GDM1 (cell line): ENCODE measurements around the gene EXD2.

Experiments used
- DNase-seq: peaks from one replicate; lab custom pipeline; 2025; lab: John Stamatoyannopoulos, UW

EXD2 gene

GRCh38 chr14:69247676-69248440 lies 56.6 kb downstream of the EXD2 start:
- DNase-seq: no peak

DNA sequence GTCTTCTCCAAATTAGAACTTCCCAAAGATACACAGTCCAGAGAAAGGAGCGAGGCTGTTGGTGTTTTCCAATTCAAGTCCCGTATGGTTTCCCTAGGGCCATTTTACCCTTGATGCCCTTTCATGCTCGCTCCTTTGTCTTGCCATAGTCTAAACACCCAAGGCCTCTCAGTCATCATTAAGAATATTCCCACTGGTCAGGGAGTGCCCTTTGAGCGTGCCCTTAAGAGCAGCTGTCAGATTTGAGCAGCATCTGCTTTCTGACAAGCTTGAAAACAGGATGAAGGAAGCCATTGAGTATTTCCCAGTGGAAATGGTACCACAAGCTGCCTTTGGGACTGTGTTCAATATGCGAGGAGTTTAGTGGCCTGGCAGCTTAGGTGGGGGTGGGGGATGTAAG lies 58.3 kb downstream of the EXD2 start:
- DNase-seq: no peak

GRCh38 chr14:69252851-69253250 lies 61.6 kb downstream of the EXD2 start:
- DNase-seq: no peak

DNA sequence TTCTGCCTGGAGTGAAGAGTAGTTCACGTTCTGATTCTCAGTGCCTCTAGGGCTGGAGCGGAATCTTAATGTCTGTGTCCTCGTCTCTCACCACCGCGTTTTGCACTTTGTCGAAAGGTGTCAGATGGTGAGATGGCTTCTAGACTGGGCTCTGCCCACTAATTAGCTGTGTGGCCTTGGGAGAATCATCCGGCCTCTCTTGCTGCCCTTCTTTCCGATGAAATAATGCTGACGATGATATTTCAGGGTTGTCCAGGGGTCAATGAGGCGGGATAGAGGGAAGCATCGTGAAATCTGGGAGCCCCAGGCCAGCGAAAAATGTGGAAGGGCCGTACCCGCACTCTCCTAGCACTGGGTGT lies 67.8 kb downstream of the EXD2 start:
- DNase-seq: no peak

- DNase-seq: no peak
These were observed 68.4 kb downstream of the EXD2 start, which contains the start of gene GALNT16 for GRCh38 chr14:69259527-69260189. Gene GALNT16 (plus strand): TSS chr14:69260158. CDS start chr14:69260291, 133 bp downstream.

- DNase-seq: no peak
These were observed 69.0 kb downstream of the EXD2 start for GRCh38 chr14:69260190-69260860.

- no peak for DNase-seq
These were observed 69.7 kb downstream of the EXD2 start for GRCh38 chr14:69260861-69261564.

DNA sequence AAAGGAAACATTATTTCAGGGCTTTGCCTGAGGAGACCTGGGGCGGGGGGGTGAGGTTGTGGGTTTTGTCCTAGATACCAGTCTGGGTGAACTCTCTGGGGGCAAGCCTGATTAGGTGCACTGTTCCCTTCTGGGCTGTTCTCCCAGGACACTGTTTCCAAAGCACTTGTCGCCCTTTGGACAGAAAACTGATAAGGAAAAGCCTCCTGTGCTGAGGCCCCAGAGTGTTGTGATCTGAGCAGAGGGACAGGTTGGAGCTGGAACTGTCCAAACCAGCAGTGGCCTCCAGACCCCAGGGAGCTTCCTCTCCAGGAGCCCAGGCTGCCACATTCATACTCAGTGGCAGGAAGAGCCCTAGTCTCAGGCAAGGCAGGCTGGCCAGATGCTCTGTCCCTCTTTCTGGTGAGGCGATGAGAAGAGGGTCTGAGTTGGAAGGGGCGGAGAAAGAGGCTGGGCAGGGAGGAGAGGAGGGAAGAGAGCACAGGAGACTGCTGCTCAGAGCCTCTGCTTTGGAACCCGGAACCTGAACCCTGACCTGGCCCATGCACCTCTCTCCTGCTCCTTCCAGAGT lies 70.5 kb downstream of the EXD2 start:
- DNase-seq: no peak

DNA sequence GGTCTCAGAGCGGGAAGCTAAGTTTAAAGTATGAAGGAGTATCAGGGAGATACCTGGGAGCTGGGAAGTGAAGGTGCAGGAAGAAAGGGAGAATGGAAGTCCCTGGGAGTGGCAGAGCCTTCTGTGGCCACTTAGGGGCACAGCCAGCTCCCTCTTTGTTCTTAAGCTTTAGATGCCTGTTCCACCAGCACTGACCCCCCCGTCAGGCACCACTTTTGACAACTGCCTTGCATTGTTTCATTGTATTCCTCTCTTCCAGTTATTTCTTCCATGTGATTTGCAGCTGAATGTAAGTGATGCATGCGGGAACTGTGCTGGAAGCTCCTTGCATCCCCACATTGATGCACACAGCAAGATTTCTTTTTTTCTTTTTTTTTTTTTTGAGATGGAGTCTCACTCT lies 71.2 kb downstream of the EXD2 start:
- no peak for DNase-seq

DNA sequence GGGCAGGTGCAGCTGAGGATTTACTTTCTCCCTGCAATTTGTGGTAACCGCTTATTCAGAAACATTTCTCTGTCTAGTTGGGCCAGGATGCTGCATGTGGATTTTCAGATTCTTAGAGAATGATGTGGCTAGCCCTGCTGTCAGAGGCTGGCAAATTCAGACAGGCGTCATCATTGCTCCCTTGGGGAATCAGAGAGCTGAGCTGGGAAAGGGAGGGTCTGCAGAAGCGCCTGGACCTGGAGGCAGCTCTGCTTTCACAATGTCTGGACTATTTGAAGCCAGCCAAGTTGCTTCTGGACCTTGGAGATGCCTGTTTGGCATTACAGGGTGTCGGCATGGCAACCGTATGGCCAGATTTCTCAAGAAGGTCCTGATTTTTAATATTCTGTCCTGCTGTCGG lies 72.1 kb downstream of the EXD2 start:
- no peak for DNase-seq

DNA sequence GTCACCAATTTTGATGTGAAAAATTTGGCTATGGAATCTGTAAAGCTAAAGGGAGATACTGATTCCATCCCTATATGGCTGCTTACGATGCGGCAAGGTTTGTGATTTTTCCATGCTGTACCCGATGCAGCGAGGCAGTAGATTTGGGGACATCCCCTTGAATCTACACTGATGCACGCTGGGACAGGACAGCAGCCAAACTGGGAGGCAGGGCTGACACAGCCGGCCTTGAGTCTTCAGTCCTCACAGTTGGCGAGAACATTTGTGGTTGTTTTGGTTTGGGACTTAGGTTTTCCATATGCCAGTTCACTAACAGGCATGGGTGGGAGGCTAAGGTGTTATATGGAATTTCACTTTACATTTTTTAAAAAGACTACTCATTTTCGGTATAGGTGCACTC lies 72.5 kb downstream of the EXD2 start:
- DNase-seq: no peak

DNA sequence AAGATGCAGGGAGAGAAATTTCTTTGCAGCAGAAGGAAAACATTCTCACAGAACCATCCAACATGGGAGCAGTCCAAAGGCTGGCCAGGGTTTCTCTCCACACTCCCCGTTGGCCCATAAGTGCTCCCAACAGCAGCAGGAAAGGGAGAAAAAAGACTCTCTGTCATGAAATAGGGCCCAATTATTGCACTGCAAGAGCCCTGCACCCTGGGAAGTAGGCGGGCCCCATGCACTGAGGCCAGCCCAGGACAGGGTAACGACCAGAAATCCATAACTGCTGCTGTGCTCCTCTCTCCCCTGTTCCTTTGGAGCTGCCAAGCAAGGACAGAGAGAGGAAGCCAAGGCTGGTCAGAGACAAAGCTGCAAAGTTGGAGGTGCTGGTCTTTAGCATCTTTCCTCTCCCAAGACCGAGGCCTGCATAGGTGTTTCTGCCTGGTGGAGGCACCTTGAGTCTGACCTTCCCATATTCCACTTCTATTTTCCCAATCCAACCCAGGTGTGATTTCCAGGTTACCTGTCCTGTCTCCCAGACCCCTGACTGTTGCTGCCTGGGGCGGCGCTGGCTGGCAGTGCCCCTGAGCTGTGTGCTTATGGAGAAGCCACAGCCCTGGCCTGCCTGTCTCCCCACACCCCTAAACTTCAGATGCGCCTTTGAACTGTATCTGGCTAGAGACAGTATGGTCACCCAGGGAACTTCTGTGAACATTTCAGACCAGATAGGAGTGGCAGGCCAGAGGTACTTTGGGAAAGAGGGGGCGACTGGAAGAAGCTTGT lies 75.5 kb downstream of the EXD2 start:
- no peak for DNase-seq

GRCh38 chr14:69267492-69267891 lies 76.2 kb downstream of the EXD2 start:
- DNase-seq: no peak

- no peak for DNase-seq
These were observed 76.9 kb downstream of the EXD2 start for GRCh38 chr14:69268223-69268622.

- no peak for DNase-seq
These were observed 77.5 kb downstream of the EXD2 start for GRCh38 chr14:69268763-69269162.

DNA sequence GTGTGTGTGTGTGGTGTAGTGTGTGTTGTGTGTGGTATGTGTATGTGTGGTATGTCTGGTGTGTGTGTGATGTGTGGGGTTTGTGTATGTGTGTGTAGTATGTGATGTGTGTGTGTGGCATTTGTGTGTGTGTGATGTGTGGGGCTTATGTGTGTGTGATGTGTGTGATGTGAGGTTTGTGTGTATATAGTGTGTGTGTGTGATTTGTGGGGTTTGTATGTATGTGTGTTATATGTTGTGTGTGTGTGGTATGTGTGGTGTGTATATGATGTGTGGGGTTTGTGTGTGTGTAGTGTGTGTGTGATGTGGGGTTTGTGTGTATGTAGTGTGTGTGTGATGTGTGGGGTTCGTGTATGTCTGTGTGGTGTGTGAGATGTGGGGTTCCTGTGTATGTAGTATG lies 78.1 kb downstream of the EXD2 start:
- DNase-seq: no peak

DNA sequence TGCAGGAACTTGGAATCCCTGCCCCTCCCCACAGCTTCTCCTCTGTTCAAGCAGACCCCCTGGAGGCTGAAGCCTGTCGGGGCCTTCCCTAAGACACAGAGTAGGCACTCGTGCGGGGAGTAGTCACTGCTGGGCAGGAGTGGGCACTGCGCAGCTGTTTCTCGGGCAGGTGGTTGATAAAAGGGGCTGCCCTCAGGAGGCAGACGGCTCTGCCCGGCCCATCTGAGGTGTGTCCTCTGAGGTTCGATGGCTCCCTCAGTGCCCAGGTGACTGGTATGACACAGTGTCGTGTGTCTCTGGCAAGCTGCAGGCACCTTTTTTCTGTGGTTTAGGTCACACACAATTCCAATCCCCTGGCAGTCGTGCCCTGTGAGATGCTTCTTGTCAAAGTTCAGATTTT lies 78.8 kb downstream of the EXD2 start:
- DNase-seq: no peak

GRCh38 chr14:69270795-69271708 lies 79.8 kb downstream of the EXD2 start:
- no peak for DNase-seq

DNA sequence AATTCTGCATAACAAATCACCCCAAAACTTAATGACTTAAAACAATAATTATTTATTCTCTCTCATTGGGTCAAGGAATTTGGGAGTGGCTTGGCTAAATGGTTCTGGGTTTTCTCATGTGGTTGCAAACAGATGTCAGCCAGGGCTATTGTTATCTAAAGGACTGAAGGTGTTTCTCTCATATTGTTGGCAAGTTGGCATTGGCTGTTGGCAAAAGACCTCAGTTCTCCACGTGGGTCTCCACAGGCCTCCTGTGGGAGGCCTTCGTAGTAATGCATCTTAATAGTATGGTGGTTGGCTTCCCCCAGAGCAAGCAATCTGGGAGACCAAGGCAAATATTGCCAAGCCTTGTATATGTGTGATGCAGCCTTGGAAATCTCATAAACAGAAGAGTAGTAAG lies 83.0 kb downstream of the EXD2 start:
- no peak for DNase-seq

- DNase-seq: no peak
These were observed 84.0 kb downstream of the EXD2 start for GRCh38 chr14:69275331-69275730.
